ENCODE measurements around the gene CADM4. TPM values are rescaled to one million over a fixed set of nuclear protein-coding genes. Genes with fewer than 3 reads are reported as not detected.

The CADM4 gene
- total and polyA plus RNA-seq, 2 donors (not counting 1 experiment from before 2014, with no cell fraction given): 1.5 TPM

DNA sequence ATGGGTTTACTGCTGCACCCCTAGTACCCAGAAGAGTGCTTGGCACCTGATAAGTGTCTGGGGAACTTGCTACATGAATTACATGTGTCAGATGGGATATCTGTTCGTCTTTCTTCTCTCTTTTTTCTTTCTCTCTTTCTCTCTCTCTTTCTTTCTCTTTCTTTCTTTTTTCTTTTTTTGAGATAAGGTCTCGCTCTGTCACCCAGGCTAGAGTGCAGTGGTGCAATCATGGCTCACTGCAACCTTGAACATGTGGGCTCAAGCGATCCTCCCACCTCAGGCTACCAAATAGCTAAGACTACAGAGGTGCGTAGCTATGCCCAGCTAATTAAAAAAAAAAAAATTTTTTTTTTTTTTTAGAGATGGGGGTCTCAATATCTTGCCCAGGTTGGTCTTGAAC is 6.1 kb downstream of the CADM4 start:
- Histone ChIP-seq H3K36me3 (ENCODE audit: control insufficient read depth, insufficient read depth, low read length) (no peaks in the 10 kb centered on the region), H3K4me1 (ENCODE audit: control insufficient read depth, extremely low read depth, insufficient read depth, low read length) (peaks cover 9% of the 10 kb centered on the region), H2AFZ (ENCODE audit: low read length) (no peak overlapping the region), H3K4me2 (ENCODE audit: extremely low read depth, insufficient read depth, low read length) (no peak overlapping the region), H4K20me1 (ENCODE audit: control insufficient read depth, extremely low read depth, insufficient read depth, low read length) (no peaks in the 10 kb centered on the region), H3K79me2 (ENCODE audit: control insufficient read depth, insufficient read depth, low read length) (no peaks in the 10 kb centered on the region), H3K9ac (ENCODE audit: insufficient read depth, low read length) (no peak overlapping the region), H3K9me3 (ENCODE audit: control insufficient read depth, insufficient read depth, low read depth, low read length) (no peaks in the 10 kb centered on the region), H3K27me3 (ENCODE audit: control insufficient read depth, insufficient read depth, low read length) (peaks cover 18% of the 10 kb centered on the region), H3K27ac (ENCODE audit: insufficient read depth, low read length) (no peak overlapping the region), H3K4me3 (replicated peaks in 1 of 4; ENCODE audit: control extremely low read depth in 1 of 4, insufficient read depth in 1 of 4, low read depth in 3 of 4, low read length in 4 of 4) (no peak overlapping the region)
- no peak for DNase-seq (ENCODE audit: low read depth in 2 of 2)
- TF ChIP-seq, protein P1, sequence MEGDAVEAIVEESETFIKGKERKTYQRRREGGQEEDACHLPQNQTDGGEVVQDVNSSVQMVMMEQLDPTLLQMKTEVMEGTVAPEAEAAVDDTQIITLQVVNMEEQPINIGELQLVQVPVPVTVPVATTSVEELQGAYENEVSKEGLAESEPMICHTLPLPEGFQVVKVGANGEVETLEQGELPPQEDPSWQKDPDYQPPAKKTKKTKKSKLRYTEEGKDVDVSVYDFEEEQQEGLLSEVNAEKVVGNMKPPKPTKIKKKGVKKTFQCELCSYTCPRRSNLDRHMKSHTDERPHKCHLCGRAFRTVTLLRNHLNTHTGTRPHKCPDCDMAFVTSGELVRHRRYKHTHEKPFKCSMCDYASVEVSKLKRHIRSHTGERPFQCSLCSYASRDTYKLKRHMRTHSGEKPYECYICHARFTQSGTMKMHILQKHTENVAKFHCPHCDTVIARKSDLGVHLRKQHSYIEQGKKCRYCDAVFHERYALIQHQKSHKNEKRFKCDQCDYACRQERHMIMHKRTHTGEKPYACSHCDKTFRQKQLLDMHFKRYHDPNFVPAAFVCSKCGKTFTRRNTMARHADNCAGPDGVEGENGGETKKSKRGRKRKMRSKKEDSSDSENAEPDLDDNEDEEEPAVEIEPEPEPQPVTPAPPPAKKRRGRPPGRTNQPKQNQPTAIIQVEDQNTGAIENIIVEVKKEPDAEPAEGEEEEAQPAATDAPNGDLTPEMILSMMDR (conservative IDR thresholded peaks at IDR 0.05 in 1 of 2, IDR thresholded peaks at IDR 0.05 in 1 of 2; ENCODE audit: low read depth in 1 of 2, low read length in 2 of 2): no peak
- no peak for TF ChIP-seq EZH2 (IDR thresholded peaks at IDR 0.05; ENCODE audit: low read length, missing control alignments)

DNA sequence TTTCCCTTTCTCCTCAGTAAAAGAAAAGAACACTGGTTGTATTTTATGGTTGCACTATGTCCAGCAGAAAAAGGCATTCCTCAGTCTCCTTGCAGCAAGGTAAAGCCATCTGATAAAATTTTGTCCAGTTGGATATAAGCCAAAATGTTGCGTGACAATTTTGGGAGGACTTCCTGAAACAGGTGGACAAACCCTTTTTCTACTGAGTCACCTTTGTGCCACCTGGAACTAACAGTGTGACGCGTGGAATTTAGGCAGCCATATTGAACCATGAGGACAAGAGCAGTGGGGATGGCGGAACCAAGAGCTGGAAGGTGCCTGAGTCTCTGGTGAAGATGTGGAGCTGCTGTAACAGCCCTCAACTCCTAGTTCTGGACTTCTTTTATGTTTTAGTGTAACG is 8.2 kb downstream of the CADM4 start:
- Histone ChIP-seq H3K4me2 (ENCODE audit: extremely low read depth, insufficient read depth, low read length) (no peak overlapping the region), H3K4me1 (ENCODE audit: control insufficient read depth, extremely low read depth, insufficient read depth, low read length) (peaks cover 9% of the 10 kb centered on the region), H3K9ac (ENCODE audit: insufficient read depth, low read length) (no peak overlapping the region), H3K36me3 (ENCODE audit: control insufficient read depth, insufficient read depth, low read length) (no peaks in the 10 kb centered on the region), H3K27ac (ENCODE audit: insufficient read depth, low read length) (no peak overlapping the region), H3K79me2 (ENCODE audit: control insufficient read depth, insufficient read depth, low read length) (no peaks in the 10 kb centered on the region), H4K20me1 (ENCODE audit: control insufficient read depth, extremely low read depth, insufficient read depth, low read length) (no peaks in the 10 kb centered on the region), H2AFZ (ENCODE audit: low read length) (no peak overlapping the region), H3K9me3 (ENCODE audit: control insufficient read depth, insufficient read depth, low read depth, low read length) (no peaks in the 10 kb centered on the region), H3K4me3 (replicated peaks in 1 of 4; ENCODE audit: control extremely low read depth in 1 of 4, insufficient read depth in 1 of 4, low read depth in 3 of 4, low read length in 4 of 4) (no peak overlapping the region), H3K27me3 (ENCODE audit: control insufficient read depth, insufficient read depth, low read length) (peaks cover 7% of the 10 kb centered on the region)
- no peak for DNase-seq (ENCODE audit: low read depth in 2 of 2)
- TF ChIP-seq, protein P1 (conservative IDR thresholded peaks at IDR 0.05 in 1 of 2, IDR thresholded peaks at IDR 0.05 in 1 of 2; ENCODE audit: low read depth in 1 of 2, low read length in 2 of 2): no peak
- no peak for TF ChIP-seq EZH2 (IDR thresholded peaks at IDR 0.05; ENCODE audit: low read length, missing control alignments)

DNA sequence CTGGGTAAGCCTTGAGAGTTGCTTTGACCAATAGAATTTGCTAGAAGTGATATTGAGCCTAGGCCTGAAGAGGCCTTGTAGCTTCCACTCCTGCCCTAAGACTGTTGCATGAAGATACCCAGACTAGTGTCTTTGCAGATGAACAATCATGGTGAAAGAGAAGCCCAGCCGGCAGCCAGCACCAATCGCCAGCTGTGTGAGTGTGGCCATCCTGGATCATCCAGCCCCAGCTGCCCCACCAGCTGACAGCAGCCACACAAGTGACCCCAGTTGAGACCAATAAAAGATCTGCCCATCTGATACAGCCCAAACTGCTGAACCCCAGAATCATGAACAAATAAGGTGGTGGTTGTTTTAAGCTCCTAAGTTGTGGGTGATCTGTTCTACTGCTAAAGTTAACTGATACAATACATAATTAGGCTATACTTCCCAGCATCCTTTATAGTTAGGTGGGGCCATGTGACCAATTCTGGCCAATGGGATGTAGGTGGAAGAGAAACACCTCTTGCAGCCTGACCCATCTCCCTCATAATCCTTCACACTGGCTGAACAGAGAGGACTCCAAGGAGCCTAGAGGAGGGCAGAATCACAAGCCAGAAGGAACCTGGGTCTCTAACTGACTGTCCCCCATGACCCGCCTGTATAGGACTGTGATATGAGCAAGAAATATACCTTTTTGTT is 10.9 kb downstream of the CADM4 start:
- Histone ChIP-seq H3K9me3 (ENCODE audit: control insufficient read depth, insufficient read depth, low read depth, low read length) (no peaks in the 10 kb centered on the region), H3K79me2 (ENCODE audit: control insufficient read depth, insufficient read depth, low read length) (no peaks in the 10 kb centered on the region), H4K20me1 (ENCODE audit: control insufficient read depth, extremely low read depth, insufficient read depth, low read length) (no peaks in the 10 kb centered on the region), H2AFZ (ENCODE audit: low read length) (no peak overlapping the region), H3K4me2 (ENCODE audit: extremely low read depth, insufficient read depth, low read length) (no peak overlapping the region), H3K9ac (ENCODE audit: insufficient read depth, low read length) (no peak overlapping the region), H3K27me3 (ENCODE audit: control insufficient read depth, insufficient read depth, low read length) (no peaks in the 10 kb centered on the region), H3K36me3 (ENCODE audit: control insufficient read depth, insufficient read depth, low read length) (no peaks in the 10 kb centered on the region), H3K27ac (ENCODE audit: insufficient read depth, low read length) (no peak overlapping the region), H3K4me1 (ENCODE audit: control insufficient read depth, extremely low read depth, insufficient read depth, low read length) (no peaks in the 10 kb centered on the region), H3K4me3 (replicated peaks in 1 of 4; ENCODE audit: control extremely low read depth in 1 of 4, insufficient read depth in 1 of 4, low read depth in 3 of 4, low read length in 4 of 4) (no peak overlapping the region)
- no peak for DNase-seq (ENCODE audit: low read depth in 2 of 2)
- TF ChIP-seq, protein P1 (conservative IDR thresholded peaks at IDR 0.05 in 1 of 2, IDR thresholded peaks at IDR 0.05 in 1 of 2; ENCODE audit: low read depth in 1 of 2, low read length in 2 of 2): no peak
- TF ChIP-seq EZH2 (IDR thresholded peaks at IDR 0.05; ENCODE audit: low read length, missing control alignments): no peak

Data from fibroblast of lung (primary cell).